Measurements from ENCODE around the gene TOM1L1.

Gene TOM1L1

GRCh38 chr17:54992797-54993639 lies 92.4 kb downstream of the TOM1L1 start:
- peak; percentile 57 for DNase-seq (ENCODE audit: low read depth)

GRCh38 chr17:54996441-54996840 lies 95.8 kb downstream of the TOM1L1 start:
- no peak for DNase-seq (ENCODE audit: low read depth)

DNA sequence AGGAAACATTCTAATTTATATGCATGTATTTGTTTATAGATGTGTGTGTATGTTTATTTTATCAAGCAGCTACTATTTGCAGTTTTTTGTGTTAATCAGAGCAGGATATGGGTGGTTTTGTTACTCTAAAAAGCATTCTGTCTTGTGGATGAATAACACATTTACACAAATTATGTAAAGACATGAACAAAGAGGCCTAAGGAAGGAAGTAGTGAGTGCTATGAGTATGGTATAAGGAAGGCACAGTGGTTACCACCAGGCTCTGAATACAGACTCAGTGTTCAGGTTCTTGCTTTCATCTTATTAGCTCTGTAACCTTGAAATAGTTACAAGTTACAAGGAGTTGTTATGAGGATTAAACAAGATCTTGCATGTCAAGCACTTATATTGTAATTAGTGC lies 101.8 kb downstream of the TOM1L1 start:
- DNase-seq (ENCODE audit: low read depth) = no peak

DNA sequence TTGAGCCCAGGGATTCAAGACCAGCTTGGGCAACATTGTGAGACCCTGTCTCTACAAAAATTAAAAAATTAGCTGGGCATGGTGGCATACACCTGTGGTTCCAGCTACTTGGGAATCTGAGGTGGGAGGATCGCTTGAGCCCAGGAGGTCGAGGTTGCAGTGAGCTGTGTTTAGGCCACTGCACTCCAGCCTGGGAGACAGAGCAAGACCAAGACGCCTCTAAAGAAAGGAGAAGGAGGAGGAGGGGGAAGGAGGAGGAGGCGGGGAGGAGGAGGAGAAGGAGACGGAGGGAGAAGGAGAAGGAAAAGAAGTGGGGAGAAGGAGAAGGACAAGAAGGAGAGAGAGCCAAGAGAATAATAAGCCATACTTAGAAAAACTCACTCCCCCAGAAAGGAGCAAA lies 103.8 kb downstream of the TOM1L1 start:
- DNase-seq (ENCODE audit: low read depth) = no peak

GRCh38 chr17:55005520-55005919 lies 104.9 kb downstream of the TOM1L1 start:
- DNase-seq (ENCODE audit: low read depth) = peak; percentile 33

Measured in EH (cell line).